Limb (tissue), 2 donors: ENCODE results near the gene ERGIC2.
"Not testable (repeated sequence)": the region's sequence is repeated elsewhere in the genome, so short reads cannot be mapped to it uniquely, and the experiment has no call there.

Source experiments
- DNase-seq, 2 donors: peaks; one replicate each; pipeline ENCODE4 v3.0.0-alpha.2; 2016; ENCODE audit errors: extremely low spot score in 2 of 2

The ERGIC2 gene

GRCh38 chr12:29304388-29304787 lies 76.6 kb downstream of the ERGIC2 start:
- no peak for DNase-seq

DNA sequence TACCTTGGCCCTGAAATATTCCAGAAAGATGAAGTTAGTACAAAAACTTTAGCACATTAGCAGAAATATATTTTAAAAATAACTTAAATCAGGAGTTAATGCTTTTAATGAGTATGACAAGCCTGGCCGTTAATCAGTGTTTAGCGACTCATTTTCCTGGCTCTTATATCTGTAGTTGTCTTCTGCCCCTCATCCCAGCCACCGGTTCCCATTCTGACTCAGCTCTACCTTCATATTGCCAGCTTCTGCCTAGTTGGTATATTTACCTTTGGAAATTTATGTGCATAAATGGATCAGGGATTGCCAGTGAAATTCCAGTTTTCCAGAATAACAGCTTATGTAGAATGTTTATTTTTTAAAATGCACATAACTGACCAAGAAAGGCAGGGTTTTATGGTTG lies 79.9 kb downstream of the ERGIC2 start:
- no peak for DNase-seq

- no peak for DNase-seq
Measured at GRCh38 chr12:29299633-29300032, 81.3 kb downstream of the ERGIC2 start.

DNA sequence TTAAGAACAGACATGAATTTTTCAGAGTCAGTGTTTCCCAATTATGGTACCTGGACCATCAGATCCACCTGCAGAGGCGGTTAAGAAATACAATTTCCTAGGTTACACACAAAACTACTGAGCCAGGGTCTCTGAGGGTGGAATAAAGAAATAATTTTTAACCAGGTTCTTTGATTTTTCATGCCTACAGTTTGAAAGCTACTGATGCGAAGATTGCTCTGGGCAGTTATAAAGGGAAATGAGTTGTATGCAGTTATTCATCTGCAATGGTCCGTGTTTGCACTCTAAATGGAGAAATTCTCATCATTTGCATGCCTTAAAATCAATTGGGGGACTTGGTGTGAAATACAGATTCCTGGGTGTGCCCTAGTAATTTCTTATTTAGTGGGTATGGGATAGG lies 89.7 kb downstream of the ERGIC2 start:
- no peak for DNase-seq

DNA sequence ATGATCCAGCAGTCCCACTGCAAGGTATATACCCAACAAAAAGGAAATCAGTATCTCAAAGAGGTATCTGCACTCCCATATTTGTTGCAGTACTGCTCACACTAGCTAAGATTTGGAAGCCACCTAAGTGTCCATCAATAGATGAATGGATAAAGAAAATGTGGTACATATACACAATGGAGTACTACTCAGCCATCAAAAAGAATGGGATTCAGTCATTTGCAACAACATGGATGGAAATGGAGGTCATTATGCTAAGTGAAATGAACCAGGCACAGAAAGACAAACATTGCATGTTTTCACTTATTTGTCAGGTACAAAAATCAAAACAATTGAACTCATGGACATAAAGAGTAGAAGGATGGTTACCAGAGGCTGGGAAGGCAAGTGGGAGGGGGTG lies 90.5 kb downstream of the ERGIC2 start:
- DNase-seq: not testable (repeated sequence)

- no peak for DNase-seq
Measured at GRCh38 chr12:29288031-29288430, 92.9 kb downstream of the ERGIC2 start.

GRCh38 chr12:29287622-29288021 lies 93.3 kb downstream of the ERGIC2 start:
- DNase-seq: no peak
